ENCODE data around the gene SLC6A8. TPM values are rescaled to one million over a fixed set of nuclear protein-coding genes. Genes with fewer than 3 reads are reported as not detected.

The SLC6A8 gene
- total RNA-seq, 2 donors from 2014 or later: 25.4 to 95.4 TPM

GRCh38 chrX:153706799-153707198, 19.1 kb downstream of the SLC6A8 start:
- H3K27me3 ChIP-seq (replicated peaks; ENCODE audit: insufficient read depth): no peaks in the 10 kb centered on the region
- DNase-seq (ENCODE audit: low spot score): no peak
- H3K4me3 ChIP-seq: no peak overlapping the region
- H3K9me3 ChIP-seq: no peaks in the 10 kb centered on the region
- no peak overlapping the region for H3K27ac ChIP-seq
- H3K4me1 ChIP-seq (replicated peaks): no peaks in the 10 kb centered on the region
- 75% methylated on average over 9 of the region's 9 CpGs for WGBS
- TF ChIP-seq POLR2A (IDR thresholded peaks at IDR 0.05) (no peak), POLR2AphosphoS5 (IDR thresholded peaks at IDR 0.05) (no peak)
- TF ChIP-seq, protein P1, sequence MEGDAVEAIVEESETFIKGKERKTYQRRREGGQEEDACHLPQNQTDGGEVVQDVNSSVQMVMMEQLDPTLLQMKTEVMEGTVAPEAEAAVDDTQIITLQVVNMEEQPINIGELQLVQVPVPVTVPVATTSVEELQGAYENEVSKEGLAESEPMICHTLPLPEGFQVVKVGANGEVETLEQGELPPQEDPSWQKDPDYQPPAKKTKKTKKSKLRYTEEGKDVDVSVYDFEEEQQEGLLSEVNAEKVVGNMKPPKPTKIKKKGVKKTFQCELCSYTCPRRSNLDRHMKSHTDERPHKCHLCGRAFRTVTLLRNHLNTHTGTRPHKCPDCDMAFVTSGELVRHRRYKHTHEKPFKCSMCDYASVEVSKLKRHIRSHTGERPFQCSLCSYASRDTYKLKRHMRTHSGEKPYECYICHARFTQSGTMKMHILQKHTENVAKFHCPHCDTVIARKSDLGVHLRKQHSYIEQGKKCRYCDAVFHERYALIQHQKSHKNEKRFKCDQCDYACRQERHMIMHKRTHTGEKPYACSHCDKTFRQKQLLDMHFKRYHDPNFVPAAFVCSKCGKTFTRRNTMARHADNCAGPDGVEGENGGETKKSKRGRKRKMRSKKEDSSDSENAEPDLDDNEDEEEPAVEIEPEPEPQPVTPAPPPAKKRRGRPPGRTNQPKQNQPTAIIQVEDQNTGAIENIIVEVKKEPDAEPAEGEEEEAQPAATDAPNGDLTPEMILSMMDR (IDR thresholded peaks at IDR 0.05): no peak
- no peaks in the 10 kb centered on the region for H3K36me3 ChIP-seq
- intact Hi-C loops (cut with DNase I): loop anchor here (10.0 kb wide), 1 partner anchor 152 kb away; no protein-coding TSS in a partner anchor

- WGBS: 81% methylated on average over 6 of the region's 6 CpGs
- Histone ChIP-seq H3K27ac (no peak overlapping the region), H3K36me3 (no peaks in the 10 kb centered on the region), H3K4me1 (replicated peaks) (no peaks in the 10 kb centered on the region), H3K4me3 (no peak overlapping the region), H3K9me3 (no peaks in the 10 kb centered on the region), H3K27me3 (replicated peaks; ENCODE audit: insufficient read depth) (no peaks in the 10 kb centered on the region)
- TF ChIP-seq POLR2A (IDR thresholded peaks at IDR 0.05): no peak
- intact Hi-C loops (cut with DNase I): loop anchor here (10.0 kb wide), 1 partner anchor 153 kb away; no protein-coding TSS in a partner anchor
- no peak for DNase-seq (ENCODE audit: low spot score)
Observed at GRCh38 chrX:153707406-153707805, 19.7 kb downstream of the SLC6A8 start.

DNA sequence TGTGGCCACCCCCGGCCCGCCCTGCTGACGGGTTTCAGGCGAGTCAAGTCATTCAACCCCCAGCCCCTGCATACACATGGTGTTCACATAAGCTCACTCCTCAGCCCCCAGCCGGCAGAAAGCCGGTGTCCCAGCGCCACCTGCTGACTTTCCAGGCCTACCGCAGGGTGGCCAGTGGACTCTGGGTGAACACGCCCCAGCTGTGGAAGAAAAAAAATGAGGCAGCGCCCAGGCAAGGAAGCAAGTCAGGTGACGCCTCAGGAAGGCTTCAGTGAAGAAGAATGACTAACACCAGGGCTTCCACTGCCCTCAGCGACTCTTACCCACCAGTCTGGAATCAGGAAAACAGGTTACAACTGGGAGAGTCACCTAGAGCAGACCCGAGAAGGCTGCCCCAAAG, 20.7 kb downstream of the SLC6A8 start:
- no peak for TF ChIP-seq POLR2A (IDR thresholded peaks at IDR 0.05)
- peak; percentile 57 for TF ChIP-seq POLR2AphosphoS5 (IDR thresholded peaks at IDR 0.05)
- TF ChIP-seq, protein P1 (IDR thresholded peaks at IDR 0.05): peak in 3 of 4 experiments; percentile 65 to 82 (median 78)
- intact Hi-C loops (cut with DNase I): loop anchor here (10.0 kb wide), 1 partner anchor 154 kb away; no protein-coding TSS in a partner anchor
- no peak overlapping the region for H3K27ac ChIP-seq
- H3K4me1 ChIP-seq (replicated peaks): no peaks in the 10 kb centered on the region
- H3K27me3 ChIP-seq (replicated peaks; ENCODE audit: insufficient read depth): no peaks in the 10 kb centered on the region
- no peaks in the 10 kb centered on the region for H3K36me3 ChIP-seq
- peak; percentile 64 for DNase-seq (ENCODE audit: low spot score)
- no peaks in the 10 kb centered on the region for H3K9me3 ChIP-seq
- no peak overlapping the region for H3K4me3 ChIP-seq
- 17% methylated on average over 10 of the region's 13 CpGs for WGBS

DNA sequence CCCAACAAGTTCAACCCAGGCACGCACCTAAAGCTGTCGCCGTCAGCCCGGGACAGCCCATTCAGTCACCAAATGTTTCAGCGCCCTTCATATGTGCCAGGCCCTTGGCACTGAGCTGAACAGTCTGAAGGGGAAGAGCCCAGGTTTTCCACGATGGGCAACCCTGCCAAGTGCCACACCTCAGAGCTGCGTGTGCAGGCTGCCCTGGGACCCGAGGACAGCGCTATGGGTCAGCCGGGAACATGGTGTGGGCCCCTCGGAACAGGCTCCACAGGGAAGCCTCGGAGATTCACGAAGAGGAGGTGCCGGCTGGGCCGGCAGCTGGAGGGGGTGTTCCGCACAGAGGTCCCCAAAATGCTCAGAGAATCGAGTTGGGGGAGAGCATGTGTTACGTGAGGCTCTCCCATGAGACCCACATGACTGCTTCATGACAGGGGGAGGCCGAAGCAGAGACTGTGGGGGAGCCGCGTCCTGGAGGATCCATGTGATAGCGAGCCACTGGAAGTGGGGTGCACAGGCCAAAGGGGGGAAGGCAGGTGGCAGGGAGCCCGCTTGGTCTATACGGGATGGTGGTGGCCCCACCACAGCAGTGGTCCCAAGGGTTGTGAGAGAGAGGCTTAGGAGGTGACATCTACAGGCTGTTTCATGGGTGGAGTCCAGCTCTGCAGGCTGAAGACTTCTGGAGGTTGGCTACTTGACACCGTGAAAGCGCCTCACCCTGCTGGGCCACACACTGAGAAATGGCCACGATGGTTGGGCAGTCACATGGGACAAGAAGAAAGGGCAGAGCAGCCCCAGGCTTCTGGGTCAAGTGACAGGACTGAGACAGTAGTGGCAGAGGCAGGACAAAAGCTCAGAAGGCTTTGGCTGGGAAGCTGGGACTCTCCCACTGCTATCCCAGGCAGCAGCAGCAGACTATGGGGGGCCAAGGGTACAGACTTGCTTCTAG, 22.3 kb downstream of the SLC6A8 start:
- intact Hi-C loops (cut with DNase I): loop anchor here (10.0 kb wide), 1 partner anchor 155 kb away; no protein-coding TSS in a partner anchor
- 82% methylated on average over 20 of the region's 27 CpGs for WGBS
- Histone ChIP-seq H3K4me3 (no peak overlapping the region), H3K27me3 (replicated peaks; ENCODE audit: insufficient read depth) (no peaks in the 10 kb centered on the region), H3K27ac (no peak overlapping the region), H3K4me1 (replicated peaks) (no peaks in the 10 kb centered on the region), H3K9me3 (no peaks in the 10 kb centered on the region), H3K36me3 (no peaks in the 10 kb centered on the region)
- TF ChIP-seq POLR2A (IDR thresholded peaks at IDR 0.05): no peak
- TF ChIP-seq, protein P1 (IDR thresholded peaks at IDR 0.05): no peak
- TF ChIP-seq POLR2AphosphoS5 (IDR thresholded peaks at IDR 0.05): no peak
- DNase-seq (ENCODE audit: low spot score): no peak

- TF ChIP-seq POLR2A (IDR thresholded peaks at IDR 0.05) (no peak), POLR2AphosphoS5 (IDR thresholded peaks at IDR 0.05) (no peak)
- TF ChIP-seq, protein P1 (IDR thresholded peaks at IDR 0.05): no peak
- Histone ChIP-seq H3K9me3 (no peaks in the 10 kb centered on the region), H3K4me1 (replicated peaks) (no peaks in the 10 kb centered on the region), H3K36me3 (no peaks in the 10 kb centered on the region), H3K27me3 (replicated peaks; ENCODE audit: insufficient read depth) (no peaks in the 10 kb centered on the region), H3K27ac (no peak overlapping the region), H3K4me3 (no peak overlapping the region)
- intact Hi-C loops (cut with DNase I): no loop called here
- 39% methylated on average over 3 of the region's 3 CpGs for WGBS
- no peak for DNase-seq (ENCODE audit: low spot score)
Observed at GRCh38 chrX:153714256-153714655, 26.5 kb downstream of the SLC6A8 start.

Data from prostate gland (tissue), 2 donors.